Lower leg skin (tissue), 3 donors: ENCODE results near the gene C12orf76.

Experiments
- POLR2A ChIP-seq, 2 donors: fragments of 450-650 bp; IDR thresholded peaks; one replicate each; pipeline ENCODE4 v1.6.1; 2016 to 2017; ENCODE audit warnings: antibody characterized with exemption in 2 of 2, mild to moderate bottlenecking in 1 of 2, moderate library complexity in 1 of 2
- TF ChIP-seq, protein P1 (sequence below), 3 donors: fragments of 450-650 bp; IDR thresholded peaks; one replicate each; pipeline ENCODE4 v1.5.1; 2016; ENCODE audit warnings: antibody characterized with exemption in 3 of 3, mild to moderate bottlenecking in 3 of 3, moderate library complexity in 2 of 3

DNA sequence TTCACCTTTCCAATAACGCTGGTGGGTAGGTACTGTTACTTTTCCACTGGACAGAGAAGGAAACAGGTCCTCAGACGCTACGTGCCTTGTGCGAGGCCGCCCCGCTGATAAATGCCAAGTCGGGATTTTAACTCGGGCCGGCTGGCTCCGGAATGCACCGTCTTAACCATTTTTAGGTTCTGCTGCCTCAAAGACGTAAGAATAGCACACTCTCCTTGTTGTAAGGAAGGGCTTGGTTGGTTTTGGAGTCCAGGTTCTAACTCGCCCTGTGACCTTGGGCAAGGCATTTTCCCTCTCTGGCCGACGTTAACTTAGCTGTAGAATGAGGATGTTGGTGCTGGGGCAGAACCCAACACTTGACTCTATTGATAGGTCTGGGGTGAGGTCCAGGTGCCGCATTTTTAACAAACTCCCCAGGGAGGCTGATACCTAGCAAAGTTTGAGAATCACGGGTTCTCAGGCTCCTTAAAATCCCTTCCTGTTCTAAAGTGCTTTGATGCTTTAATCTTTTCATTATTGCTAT, 48.3 kb downstream of the C12orf76 start:
- TF ChIP-seq, protein P1, sequence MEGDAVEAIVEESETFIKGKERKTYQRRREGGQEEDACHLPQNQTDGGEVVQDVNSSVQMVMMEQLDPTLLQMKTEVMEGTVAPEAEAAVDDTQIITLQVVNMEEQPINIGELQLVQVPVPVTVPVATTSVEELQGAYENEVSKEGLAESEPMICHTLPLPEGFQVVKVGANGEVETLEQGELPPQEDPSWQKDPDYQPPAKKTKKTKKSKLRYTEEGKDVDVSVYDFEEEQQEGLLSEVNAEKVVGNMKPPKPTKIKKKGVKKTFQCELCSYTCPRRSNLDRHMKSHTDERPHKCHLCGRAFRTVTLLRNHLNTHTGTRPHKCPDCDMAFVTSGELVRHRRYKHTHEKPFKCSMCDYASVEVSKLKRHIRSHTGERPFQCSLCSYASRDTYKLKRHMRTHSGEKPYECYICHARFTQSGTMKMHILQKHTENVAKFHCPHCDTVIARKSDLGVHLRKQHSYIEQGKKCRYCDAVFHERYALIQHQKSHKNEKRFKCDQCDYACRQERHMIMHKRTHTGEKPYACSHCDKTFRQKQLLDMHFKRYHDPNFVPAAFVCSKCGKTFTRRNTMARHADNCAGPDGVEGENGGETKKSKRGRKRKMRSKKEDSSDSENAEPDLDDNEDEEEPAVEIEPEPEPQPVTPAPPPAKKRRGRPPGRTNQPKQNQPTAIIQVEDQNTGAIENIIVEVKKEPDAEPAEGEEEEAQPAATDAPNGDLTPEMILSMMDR (IDR thresholded peaks at IDR 0.05) = no peak
- no peak for TF ChIP-seq POLR2A (IDR thresholded peaks at IDR 0.05)
